PC-3 (cell line): Measurements from ENCODE around the gene SYCP3. TPM values are rescaled to one million over a fixed set of nuclear protein-coding genes. Genes with fewer than 3 reads are reported as not detected.
"Not testable (repeated sequence)": the region's sequence is repeated elsewhere in the genome, so short reads cannot be mapped to it uniquely, and the experiment has no call there.

ENCODE experiments used
- ATAC-seq: fragments of 200-7000 bp; cut with Tn5 transposase; 2 replicates; pipeline ENCODE4 v1.9.1; 2020; ENCODE audit warnings: mild to moderate bottlenecking, moderate library complexity
- BruUV-seq: library from RNA; stranded (reverse); fragments of 400-500 nt; replicated peaks from 2 replicates; lab custom pipeline; 2021; lab: Mats Ljungman, UMichigan
- CTCF ChIA-PET: fragments of 300-600 bp; sonication (Branson Sonifier 250); formaldehyde crosslinking; loops from one replicate; lab custom pipeline; 2022; ENCODE audit warnings: antibody characterized with exemption; lab: Charles Lee
- POLR2A ChIA-PET: fragments of 300-600 bp; sonication (Branson Sonifier 250); formaldehyde crosslinking; loops from one replicate; lab custom pipeline; 2022; ENCODE audit warnings: antibody characterized with exemption; ENCODE audit not compliant: unreplicated experiment; lab: Charles Lee
- DNase-seq: peaks from one replicate; pipeline ENCODE4 v3.0.0-alpha.2; 2015
- H2AFZ ChIP-seq: fragments of 300-600 bp; sonication (generic); 2 replicates; pipeline ENCODE4 v1.6.0; 2016; ENCODE audit warnings: antibody characterized with exemption, low read length
- H3F3A ChIP-seq: fragments of 300-600 bp; sonication (generic); one replicate; pipeline ENCODE4 v1.6.0; 2017; ENCODE audit warnings: antibody characterized with exemption, low read length, control low read depth, mild to moderate bottlenecking; ENCODE audit not compliant: unreplicated experiment
- H3K27ac ChIP-seq: fragments of 300-600 bp; sonication (generic); 2 replicates; pipeline ENCODE4 v1.5.1; 2016; ENCODE audit warnings: mild to moderate bottlenecking, low read length
- H3K27me3 ChIP-seq: fragments of 300-600 bp; sonication (generic); 2 replicates; pipeline ENCODE4 v1.6.1; 2016; ENCODE audit warnings: low read length, mixed read lengths
- H3K36me3 ChIP-seq: fragments of 300-600 bp; sonication (generic); 2 replicates; pipeline ENCODE4 v1.6.1; 2016; ENCODE audit warnings: low read depth, mixed run types, low read length, mixed read lengths
- H3K4me1 ChIP-seq: fragments of 300-600 bp; sonication (generic); 2 replicates; pipeline ENCODE4 v1.5.1; 2016; ENCODE audit warnings: low read length; ENCODE audit not compliant: insufficient read depth
- H3K4me2 ChIP-seq: fragments of 300-600 bp; sonication (generic); 2 replicates; pipeline ENCODE4 v1.6.0; 2016; ENCODE audit warnings: low read length
- H3K4me3 ChIP-seq: fragments of 300-600 bp; sonication (generic); 2 replicates; pipeline ENCODE4 v1.5.1; 2016; ENCODE audit warnings: mild to moderate bottlenecking, low read length, mixed read lengths
- H3K79me2 ChIP-seq: fragments of 300-600 bp; sonication (generic); 2 replicates; pipeline ENCODE4 v1.6.1; 2017; ENCODE audit warnings: low read length, mixed read lengths
- H3K9ac ChIP-seq: fragments of 300-600 bp; sonication (generic); 2 replicates; pipeline ENCODE4 v1.6.0; 2016; ENCODE audit warnings: mild to moderate bottlenecking, low read length
- H3K9me2 ChIP-seq: fragments of 300-600 bp; sonication (generic); replicated peaks from 2 replicates; pipeline ENCODE4 v1.6.1; 2016; ENCODE audit warnings: mixed run types, low read length, mixed read lengths
- H3K9me3 ChIP-seq: fragments of 300-600 bp; sonication (generic); 2 replicates; pipeline ENCODE4 v1.6.1; 2016; ENCODE audit warnings: low read length, mixed read lengths
- H4K20me1 ChIP-seq: fragments of 300-600 bp; sonication (generic); 2 replicates; pipeline ENCODE4 v1.6.1; 2016; ENCODE audit warnings: low read length, mixed read lengths
- EZH2 ChIP-seq: fragments of 300-600 bp; sonication (generic); IDR thresholded peaks from one replicate; pipeline ENCODE4 v1.6.1; 2017; ENCODE audit warnings: antibody characterized with exemption, mild to moderate bottlenecking, low read length; ENCODE audit not compliant: unreplicated experiment
- EZH2phosphoT487 ChIP-seq: fragments of 300-600 bp; sonication (generic); IDR thresholded peaks from 2 replicates; pipeline ENCODE4 v1.6.1; 2018; ENCODE audit warnings: mild to moderate bottlenecking, antibody characterized with exemption, low read length, borderline replicate concordance
- intact Hi-C: fragments of 100-400 bp; cut with micrococcal nuclease; formaldehyde crosslinking; loops from 2 replicates; pipeline ENCODE4 v1.9.0; 2023
- total RNA-seq: library from RNA; depleted of rRNA; stranded (reverse); fragments of >200 nt; gene quantifications from 2 replicates; pipeline ENCODE4 v1.2.3, GENCODE V29; 2014
- TF ChIP-seq, protein P1 (sequence below): fragments of 300-600 bp; sonication (generic); conservative IDR thresholded peaks from 2 replicates; pipeline ENCODE4 v1.5.1; 2017; ENCODE audit warnings: antibody characterized with exemption, low read depth, mild to moderate bottlenecking, low read length

The SYCP3 gene
- total RNA-seq, 1 experiment from 2014 or later, result not detected

- no peaks in the 10 kb centered on the region for H3K4me1 ChIP-seq
- H3K4me2 ChIP-seq, result no peak overlapping the region
- no peaks in the 10 kb centered on the region for H4K20me1 ChIP-seq
- DNase-seq (no peak), ATAC-seq (no peak)
- no TSS peak for BruUV-seq
- no peak overlapping the region for H3K4me3 ChIP-seq
- intact Hi-C loops, result no loop called here
- H3F3A ChIP-seq, result no peaks in the 10 kb centered on the region
- H3K9ac ChIP-seq, result no peak overlapping the region
- H3K9me3 ChIP-seq, result no peaks in the 10 kb centered on the region
- CTCF ChIA-PET, result no interaction called here
- H3K27me3 ChIP-seq, result no peaks in the 10 kb centered on the region
- TF ChIP-seq, protein P1, sequence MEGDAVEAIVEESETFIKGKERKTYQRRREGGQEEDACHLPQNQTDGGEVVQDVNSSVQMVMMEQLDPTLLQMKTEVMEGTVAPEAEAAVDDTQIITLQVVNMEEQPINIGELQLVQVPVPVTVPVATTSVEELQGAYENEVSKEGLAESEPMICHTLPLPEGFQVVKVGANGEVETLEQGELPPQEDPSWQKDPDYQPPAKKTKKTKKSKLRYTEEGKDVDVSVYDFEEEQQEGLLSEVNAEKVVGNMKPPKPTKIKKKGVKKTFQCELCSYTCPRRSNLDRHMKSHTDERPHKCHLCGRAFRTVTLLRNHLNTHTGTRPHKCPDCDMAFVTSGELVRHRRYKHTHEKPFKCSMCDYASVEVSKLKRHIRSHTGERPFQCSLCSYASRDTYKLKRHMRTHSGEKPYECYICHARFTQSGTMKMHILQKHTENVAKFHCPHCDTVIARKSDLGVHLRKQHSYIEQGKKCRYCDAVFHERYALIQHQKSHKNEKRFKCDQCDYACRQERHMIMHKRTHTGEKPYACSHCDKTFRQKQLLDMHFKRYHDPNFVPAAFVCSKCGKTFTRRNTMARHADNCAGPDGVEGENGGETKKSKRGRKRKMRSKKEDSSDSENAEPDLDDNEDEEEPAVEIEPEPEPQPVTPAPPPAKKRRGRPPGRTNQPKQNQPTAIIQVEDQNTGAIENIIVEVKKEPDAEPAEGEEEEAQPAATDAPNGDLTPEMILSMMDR, result no peak
- TF ChIP-seq EZH2, result no peak
- no peak for TF ChIP-seq EZH2phosphoT487
- POLR2A ChIA-PET, result no interaction called here
- H3K27ac ChIP-seq, result no peak overlapping the region
- no peaks in the 10 kb centered on the region for H3K36me3 ChIP-seq
- H3K9me2 ChIP-seq, result no peaks in the 10 kb centered on the region
- H2AFZ ChIP-seq, result no peak overlapping the region
- no peaks in the 10 kb centered on the region for H3K79me2 ChIP-seq
Measured at GRCh38 chr12:101737476-101737875, 1.8 kb downstream of the SYCP3 start.

DNA sequence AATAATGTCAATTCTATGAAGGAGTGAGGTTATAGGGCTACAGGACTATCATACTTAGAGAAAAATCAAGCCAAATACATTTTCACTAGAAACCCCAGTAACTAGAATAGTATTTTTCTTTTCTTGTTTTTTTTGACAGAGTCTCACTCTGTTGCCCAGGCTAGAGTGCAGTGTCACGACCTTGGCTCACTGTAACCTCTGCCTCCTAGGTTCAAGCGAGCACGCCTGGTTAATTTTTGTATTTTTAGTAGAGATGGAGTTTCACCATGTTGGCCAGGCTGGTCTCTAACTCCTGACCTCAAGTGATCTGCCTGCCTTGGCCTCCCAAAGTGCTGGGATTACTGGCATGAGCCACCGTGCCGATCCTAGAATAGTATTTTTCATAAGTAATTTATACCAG is 4.8 kb downstream of the SYCP3 start:
- H3K27me3 ChIP-seq, ATAC-seq, H3K9me3 ChIP-seq, intact Hi-C loops, H3K9ac ChIP-seq, H2AFZ ChIP-seq, CTCF ChIA-PET, H3K4me3 ChIP-seq, H3K4me2 ChIP-seq, H4K20me1 ChIP-seq, H3K4me1 ChIP-seq, H3K9me2 ChIP-seq, H3K79me2 ChIP-seq, POLR2A ChIA-PET, BruUV-seq, H3K27ac ChIP-seq, H3K36me3 ChIP-seq, DNase-seq, H3F3A ChIP-seq: not testable (repeated sequence)

DNA sequence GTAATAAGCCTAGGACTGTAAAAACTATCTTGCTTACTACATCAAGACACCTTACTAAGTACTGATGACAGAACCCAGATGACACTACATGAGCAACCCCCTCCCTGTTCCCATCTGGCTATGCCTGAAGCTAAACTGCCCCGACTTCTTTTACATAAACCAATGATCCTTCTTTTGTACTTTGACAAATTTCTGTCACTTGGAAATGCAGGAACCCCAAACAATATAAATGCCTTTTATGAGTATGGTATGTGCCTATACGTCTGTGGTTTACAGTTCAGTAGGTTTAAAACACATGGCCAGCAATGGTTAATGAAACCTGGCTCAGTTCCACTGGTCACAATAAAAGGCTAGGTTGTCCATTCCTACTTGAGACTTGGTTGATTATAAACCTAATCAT is 6.1 kb downstream of the SYCP3 start:
- no peak overlapping the region for H3K27ac ChIP-seq
- H4K20me1 ChIP-seq, result no peaks in the 10 kb centered on the region
- H3K4me1 ChIP-seq, result no peaks in the 10 kb centered on the region
- H3K4me3 ChIP-seq, result no peak overlapping the region
- H3K9me2 ChIP-seq, result no peaks in the 10 kb centered on the region
- CTCF ChIA-PET, result no interaction called here
- no peaks in the 10 kb centered on the region for H3K36me3 ChIP-seq
- no peak overlapping the region for H3K4me2 ChIP-seq
- intact Hi-C loops, result no loop called here
- DNase-seq (no peak), ATAC-seq (no peak)
- POLR2A ChIA-PET, result no interaction called here
- no peak for TF ChIP-seq EZH2
- no peak for TF ChIP-seq EZH2phosphoT487
- TF ChIP-seq, protein P1, result no peak
- H2AFZ ChIP-seq, result no peak overlapping the region
- no TSS peak for BruUV-seq
- no peaks in the 10 kb centered on the region for H3F3A ChIP-seq
- no peaks in the 10 kb centered on the region for H3K9me3 ChIP-seq
- no peak overlapping the region for H3K9ac ChIP-seq
- H3K79me2 ChIP-seq, result no peaks in the 10 kb centered on the region
- H3K27me3 ChIP-seq, result no peaks in the 10 kb centered on the region
